ENCODE measurements around the gene ZNF460.

DNA sequence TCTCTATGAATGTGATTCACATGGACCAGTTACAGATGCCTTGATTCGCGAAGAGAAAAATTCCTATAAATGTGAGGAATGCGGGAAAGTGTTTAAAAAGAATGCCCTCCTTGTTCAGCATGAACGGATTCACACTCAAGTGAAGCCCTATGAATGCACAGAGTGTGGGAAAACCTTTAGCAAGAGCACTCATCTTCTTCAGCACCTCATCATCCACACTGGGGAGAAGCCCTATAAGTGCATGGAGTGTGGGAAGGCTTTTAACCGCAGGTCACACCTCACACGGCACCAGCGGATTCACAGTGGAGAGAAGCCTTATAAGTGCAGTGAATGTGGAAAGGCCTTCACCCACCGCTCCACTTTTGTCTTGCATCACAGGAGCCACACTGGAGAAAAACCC, 47.7 kb downstream of the ZNF460 start:
- TF ChIP-seq CTCF (IDR thresholded peaks at IDR 0.05) (no peak), POLR2A (IDR thresholded peaks at IDR 0.05) (no peak)
